ENCODE data around the gene NEU1. TPM values are rescaled to one million over a fixed set of nuclear protein-coding genes. Genes with fewer than 3 reads are reported as not detected.

Gene NEU1
- total RNA-seq, 1 donor from 2014 or later = 46.9 TPM

DNA sequence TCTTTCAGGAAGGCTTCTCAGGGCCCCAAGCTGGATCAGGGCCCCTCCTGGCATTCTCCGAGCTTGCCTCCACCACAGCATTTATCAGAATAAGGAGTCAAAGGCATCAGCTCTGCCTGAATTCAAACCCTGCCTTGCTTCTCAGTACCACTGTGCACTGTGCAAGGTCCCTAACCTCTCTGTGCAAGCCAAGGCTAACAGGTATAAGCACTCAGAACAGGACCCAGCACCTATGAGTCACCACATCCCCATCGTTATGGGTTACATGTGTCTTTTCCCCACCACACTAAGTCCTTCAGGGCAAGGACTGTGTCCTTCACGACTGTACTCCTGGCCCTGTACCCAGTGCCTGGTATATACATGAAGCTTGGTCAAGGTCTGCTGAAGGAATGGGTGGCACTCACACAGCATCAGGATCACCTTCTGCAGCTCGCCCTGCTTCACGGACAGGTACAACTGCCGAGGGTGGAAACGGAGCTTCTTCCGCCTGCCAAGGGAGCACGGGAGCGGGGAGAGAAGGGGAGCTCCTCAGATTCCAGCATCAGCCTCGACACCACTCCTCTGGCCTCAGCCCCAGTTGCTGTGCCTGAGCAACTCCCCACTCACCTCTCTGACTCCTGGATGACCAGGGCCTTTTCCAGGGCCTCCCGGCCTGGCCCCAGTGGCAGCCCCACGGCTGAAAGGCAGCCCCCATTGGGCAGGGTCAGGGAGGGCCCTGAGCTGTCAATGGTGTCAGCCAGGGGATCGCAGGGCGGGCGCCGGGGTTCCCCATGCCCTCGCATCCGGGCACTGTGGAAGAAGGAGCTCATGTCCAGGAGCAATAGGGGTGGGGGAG, 24.8 kb upstream of the NEU1 start:
- Mint-ChIP-seq H3K27ac (no peak overlapping the region), H3K9me3 (no peaks in the 10 kb centered on the region), H3K4me1 (ENCODE audit: unreplicated experiment) (no peaks in the 10 kb centered on the region), H3K36me3 (peaks cover 25% of the 10 kb centered on the region), H3K27me3 (no peaks in the 10 kb centered on the region), H3K4me3 (no peak overlapping the region)
- no peak for DNase-seq (ENCODE audit: extremely low spot score, unreplicated experiment)
- TF ChIP-seq, protein P1, sequence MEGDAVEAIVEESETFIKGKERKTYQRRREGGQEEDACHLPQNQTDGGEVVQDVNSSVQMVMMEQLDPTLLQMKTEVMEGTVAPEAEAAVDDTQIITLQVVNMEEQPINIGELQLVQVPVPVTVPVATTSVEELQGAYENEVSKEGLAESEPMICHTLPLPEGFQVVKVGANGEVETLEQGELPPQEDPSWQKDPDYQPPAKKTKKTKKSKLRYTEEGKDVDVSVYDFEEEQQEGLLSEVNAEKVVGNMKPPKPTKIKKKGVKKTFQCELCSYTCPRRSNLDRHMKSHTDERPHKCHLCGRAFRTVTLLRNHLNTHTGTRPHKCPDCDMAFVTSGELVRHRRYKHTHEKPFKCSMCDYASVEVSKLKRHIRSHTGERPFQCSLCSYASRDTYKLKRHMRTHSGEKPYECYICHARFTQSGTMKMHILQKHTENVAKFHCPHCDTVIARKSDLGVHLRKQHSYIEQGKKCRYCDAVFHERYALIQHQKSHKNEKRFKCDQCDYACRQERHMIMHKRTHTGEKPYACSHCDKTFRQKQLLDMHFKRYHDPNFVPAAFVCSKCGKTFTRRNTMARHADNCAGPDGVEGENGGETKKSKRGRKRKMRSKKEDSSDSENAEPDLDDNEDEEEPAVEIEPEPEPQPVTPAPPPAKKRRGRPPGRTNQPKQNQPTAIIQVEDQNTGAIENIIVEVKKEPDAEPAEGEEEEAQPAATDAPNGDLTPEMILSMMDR (conservative IDR thresholded peaks at IDR 0.05) = no peak

DNA sequence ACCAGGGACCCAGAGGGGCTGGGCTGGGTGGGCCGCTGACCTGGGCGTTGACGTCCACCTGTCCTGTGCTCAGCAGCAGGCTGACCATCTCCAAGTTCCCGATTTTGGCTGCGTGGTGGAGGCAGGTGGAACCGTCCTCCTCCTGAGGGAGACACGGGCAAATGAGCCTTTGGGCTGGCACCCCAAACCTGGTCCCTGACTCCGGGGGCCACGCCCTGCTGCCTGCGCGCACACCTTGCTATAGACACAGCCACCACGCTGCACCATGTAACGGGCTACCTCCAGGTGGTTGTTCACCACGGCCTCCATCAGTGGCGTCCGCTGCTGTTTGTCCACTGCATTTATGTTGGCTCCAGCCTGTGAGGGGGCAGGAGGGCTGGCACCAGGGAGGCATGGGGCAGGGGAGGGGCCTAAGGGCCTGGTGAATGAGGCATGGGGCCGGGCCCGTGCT, 23.9 kb upstream of the NEU1 start:
- no peaks in the 10 kb centered on the region for H3K4me1 Mint-ChIP-seq (ENCODE audit: unreplicated experiment)
- no peak overlapping the region for H3K27ac Mint-ChIP-seq
- H3K27me3 Mint-ChIP-seq = no peaks in the 10 kb centered on the region
- no peaks in the 10 kb centered on the region for H3K9me3 Mint-ChIP-seq
- TF ChIP-seq, protein P1 (conservative IDR thresholded peaks at IDR 0.05) = no peak
- peaks cover 21% of the 10 kb centered on the region for H3K36me3 Mint-ChIP-seq
- no peak overlapping the region for H3K4me3 Mint-ChIP-seq
- no peak for DNase-seq (ENCODE audit: extremely low spot score, unreplicated experiment)

DNA sequence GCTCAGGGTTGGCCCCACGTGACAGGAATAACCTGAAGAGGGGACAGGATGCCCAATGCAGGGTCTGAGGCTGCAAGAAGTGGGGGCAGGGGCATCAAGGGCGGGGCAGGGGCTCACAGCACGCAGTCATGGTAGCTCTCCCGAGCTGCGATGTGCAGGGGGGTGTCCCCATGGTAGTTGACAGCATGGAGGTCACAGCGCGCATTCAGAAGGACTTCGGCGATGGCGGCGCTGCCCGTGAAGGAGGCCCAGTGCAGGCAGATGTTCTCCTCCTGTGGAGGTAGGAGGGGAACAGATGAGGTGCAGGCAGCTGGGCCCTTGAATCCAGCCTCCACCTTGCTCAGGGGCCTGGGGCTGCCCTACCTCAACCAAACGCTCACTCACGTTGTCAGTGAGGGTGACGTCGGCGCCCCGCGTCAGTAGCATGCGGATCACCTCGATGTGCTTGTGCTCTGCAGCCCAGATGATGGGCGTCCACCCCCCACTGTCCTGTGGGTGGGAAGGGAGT, 22.0 kb upstream of the NEU1 start:
- Mint-ChIP-seq H3K27ac (no peak overlapping the region), H3K36me3 (peaks cover 19% of the 10 kb centered on the region), H3K9me3 (no peaks in the 10 kb centered on the region)

DNA sequence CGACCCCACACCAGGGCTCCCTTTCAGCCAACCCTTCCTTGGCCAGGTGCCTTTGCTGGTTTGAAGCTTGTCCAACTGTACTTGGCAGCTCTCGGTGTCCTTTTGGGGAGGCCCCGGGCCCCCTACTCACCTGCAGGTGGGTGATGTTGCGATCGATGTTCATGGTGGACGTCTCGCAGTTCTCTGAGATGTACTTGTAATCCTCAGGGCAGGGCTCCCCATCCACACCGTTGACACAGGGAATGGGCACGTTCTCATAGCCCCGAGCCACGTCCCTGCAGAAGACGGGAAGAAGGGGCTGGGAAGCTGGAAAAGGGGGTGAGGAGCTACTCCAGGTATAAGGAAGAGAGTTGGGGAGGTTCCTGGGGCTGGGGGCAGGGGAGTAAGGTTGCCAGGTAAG, 21.1 kb upstream of the NEU1 start:
- no peak overlapping the region for H3K4me3 Mint-ChIP-seq
- no peaks in the 10 kb centered on the region for H3K9me3 Mint-ChIP-seq
- no peak overlapping the region for H3K27ac Mint-ChIP-seq
- no peak for DNase-seq (ENCODE audit: extremely low spot score, unreplicated experiment)
- no peaks in the 10 kb centered on the region for H3K27me3 Mint-ChIP-seq
- H3K4me1 Mint-ChIP-seq (ENCODE audit: unreplicated experiment) = no peaks in the 10 kb centered on the region
- peaks cover 16% of the 10 kb centered on the region for H3K36me3 Mint-ChIP-seq
- TF ChIP-seq, protein P1 (conservative IDR thresholded peaks at IDR 0.05) = no peak

More for the DNA sequence above, 22.0 kb upstream of the NEU1 start:
- no peak overlapping the region for H3K4me3 Mint-ChIP-seq
- H3K4me1 Mint-ChIP-seq (ENCODE audit: unreplicated experiment) = no peaks in the 10 kb centered on the region
- TF ChIP-seq, protein P1 (conservative IDR thresholded peaks at IDR 0.05) = no peak
- no peak for DNase-seq (ENCODE audit: extremely low spot score, unreplicated experiment)
- no peaks in the 10 kb centered on the region for H3K27me3 Mint-ChIP-seq

DNA sequence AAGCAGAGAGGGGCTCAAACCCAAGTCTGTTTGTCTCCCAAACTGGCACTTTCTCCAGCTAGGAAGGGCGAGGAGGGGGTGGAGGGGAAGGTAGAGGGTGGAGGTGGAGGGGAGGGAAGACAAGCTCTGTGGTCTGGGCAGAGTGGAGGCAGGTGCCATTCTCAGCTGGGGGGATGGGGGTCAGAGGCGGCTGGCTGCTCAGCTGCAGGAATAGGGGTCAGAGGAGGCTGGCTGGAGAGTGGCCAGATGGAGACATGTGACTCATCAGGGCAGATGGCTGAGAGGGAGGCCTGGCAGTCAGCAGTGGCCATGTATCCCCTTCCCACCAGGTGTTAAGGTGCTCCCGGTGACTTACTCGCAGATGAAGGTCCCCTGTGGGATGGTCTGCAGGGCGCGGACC, 19.7 kb upstream of the NEU1 start:
- no peaks in the 10 kb centered on the region for H3K9me3 Mint-ChIP-seq
- no peaks in the 10 kb centered on the region for H3K27me3 Mint-ChIP-seq
- no peak for DNase-seq (ENCODE audit: extremely low spot score, unreplicated experiment)
- peaks cover 16% of the 10 kb centered on the region for H3K36me3 Mint-ChIP-seq
- H3K4me3 Mint-ChIP-seq = no peak overlapping the region
- TF ChIP-seq, protein P1 (conservative IDR thresholded peaks at IDR 0.05) = no peak
- no peaks in the 10 kb centered on the region for H3K4me1 Mint-ChIP-seq (ENCODE audit: unreplicated experiment)
- no peak overlapping the region for H3K27ac Mint-ChIP-seq

Measured in type B pancreatic cell (in vitro differentiated cells).